ENCODE data around the gene PDX1.

Gene PDX1

GRCh38 chr13:27907121-27907787 lies 12.5 kb upstream of the PDX1 start:
- Histone ChIP-seq H3K36me3 (ENCODE audit: control insufficient read depth in 2 of 2, insufficient read depth in 1 of 2, low read length in 2 of 2) (no peaks in the 10 kb centered on the region), H3K27ac (ENCODE audit: extremely low read depth, low read depth, low read length) (no peak overlapping the region), H3K4me1 (ENCODE audit: control insufficient read depth, insufficient read depth, low read length) (no peaks in the 10 kb centered on the region), H3K9me3 (ENCODE audit: control insufficient read depth, insufficient read depth, low read depth, low read length) (no peaks in the 10 kb centered on the region), H3K4me3 (ENCODE audit: low read depth, low read length) (no peak overlapping the region)
- ChIA-PET POLR2A (no interaction called here), CTCF (no interaction called here)
- TF ChIP-seq ZSCAN4 (tag by site-specific recombination; IDR thresholded peaks at IDR 0.05), result peak; percentile 55
- no peak for TF ChIP-seq ZNF433 (tag by site-specific recombination; IDR thresholded peaks at IDR 0.05; ENCODE audit: low read depth)
- no peak; the same call in 1 of the 2 replicates for TF ChIP-seq ZBTB20 (tag by site-specific recombination; IDR thresholded peaks at IDR 0.05)
- 0 out of 2 replicates have a peak, but pooled peaks have one; percentile 57 for TF ChIP-seq ZNF658 (tag by site-specific recombination; IDR thresholded peaks at IDR 0.05)
- TF ChIP-seq ZNF768 (tag by site-specific recombination; IDR thresholded peaks at IDR 0.05), result no peak
- TF ChIP-seq ZNF544 (tag by site-specific recombination; IDR thresholded peaks at IDR 0.05), result 0 out of 2 replicates have a peak, but pooled peaks have one; percentile 40
- no peak for TF ChIP-seq SP3 (tag by site-specific recombination; IDR thresholded peaks at IDR 0.05)

- no peak overlapping the region for H3K27ac ChIP-seq (ENCODE audit: extremely low read depth, low read depth, low read length)
- no peak overlapping the region for H3K4me3 ChIP-seq (ENCODE audit: low read depth, low read length)
- H3K9me3 ChIP-seq (ENCODE audit: control insufficient read depth, insufficient read depth, low read depth, low read length), result no peaks in the 10 kb centered on the region
- no peak for TF ChIP-seq PRDM2 (tag by site-specific recombination; IDR thresholded peaks at IDR 0.05; ENCODE audit: borderline replicate concordance)
- TF ChIP-seq ZNF391 (tag by site-specific recombination; IDR thresholded peaks at IDR 0.05; ENCODE audit: borderline replicate concordance, low read depth), result no peak
- CTCF ChIA-PET, result no interaction called here
- POLR2A ChIA-PET, result no interaction called here
- H3K36me3 ChIP-seq (ENCODE audit: control insufficient read depth in 2 of 2, insufficient read depth in 1 of 2, low read length in 2 of 2), result no peaks in the 10 kb centered on the region
- no peaks in the 10 kb centered on the region for H3K4me1 ChIP-seq (ENCODE audit: control insufficient read depth, insufficient read depth, low read length)
Observed at GRCh38 chr13:27909378-27909777, 10.4 kb upstream of the PDX1 start.

- Histone ChIP-seq H3K4me3 (ENCODE audit: low read depth, low read length) (no peak overlapping the region), H3K36me3 (ENCODE audit: control insufficient read depth in 2 of 2, insufficient read depth in 1 of 2, low read length in 2 of 2) (no peaks in the 10 kb centered on the region), H3K9me3 (ENCODE audit: control insufficient read depth, insufficient read depth, low read depth, low read length) (no peaks in the 10 kb centered on the region), H3K27ac (ENCODE audit: extremely low read depth, low read depth, low read length) (no peak overlapping the region), H3K4me1 (ENCODE audit: control insufficient read depth, insufficient read depth, low read length) (no peaks in the 10 kb centered on the region)
- ChIA-PET POLR2A (no interaction called here), CTCF (interaction anchor here (0.6 to 0.7 kb wide), 3 partner anchors 26 to 779 kb away, joined by 3 to 4 read pairs (median 3); no protein-coding TSS in a partner anchor)
- TF ChIP-seq ZNF670 (tag by site-specific recombination; IDR thresholded peaks at IDR 0.05; ENCODE audit: low read depth), result no peak
Observed at GRCh38 chr13:27911521-27911920, 8.3 kb upstream of the PDX1 start.

GRCh38 chr13:27913160-27913559 lies 6.6 kb upstream of the PDX1 start:
- no peaks in the 10 kb centered on the region for H3K4me1 ChIP-seq (ENCODE audit: control insufficient read depth, insufficient read depth, low read length)
- no peaks in the 10 kb centered on the region for H3K9me3 ChIP-seq (ENCODE audit: control insufficient read depth, insufficient read depth, low read depth, low read length)
- ChIA-PET POLR2A (no interaction called here), CTCF (no interaction called here)
- H3K4me3 ChIP-seq (ENCODE audit: low read depth, low read length), result no peak overlapping the region
- no peaks in the 10 kb centered on the region for H3K36me3 ChIP-seq (ENCODE audit: control insufficient read depth in 2 of 2, insufficient read depth in 1 of 2, low read length in 2 of 2)
- no peak overlapping the region for H3K27ac ChIP-seq (ENCODE audit: extremely low read depth, low read depth, low read length)
- TF ChIP-seq ZNF146 (tag by site-specific recombination; IDR thresholded peaks at IDR 0.05) (no peak), ZSCAN30 (tag by site-specific recombination; IDR thresholded peaks at IDR 0.05) (no peak), ZNF571 (tag by site-specific recombination; IDR thresholded peaks at IDR 0.05) (no peak), ZNF155 (tag by site-specific recombination; IDR thresholded peaks at IDR 0.05) (no peak), ZNF624 (tag by site-specific recombination; IDR thresholded peaks at IDR 0.05) (no peak), ZBTB17 (tag by site-specific recombination; IDR thresholded peaks at IDR 0.05) (no peak), ZNF398 (tag by site-specific recombination; IDR thresholded peaks at IDR 0.05) (no peak), ZNF626 (tag by site-specific recombination; IDR thresholded peaks at IDR 0.05) (no peak), SP2 (tag by site-specific recombination; IDR thresholded peaks at IDR 0.05) (no peak), ZNF561 (tag by site-specific recombination; IDR thresholded peaks at IDR 0.05; ENCODE audit: borderline replicate concordance) (no peak)

All from HEK293 (cell line).